SKM-1 (cell line): ENCODE measurements around the gene NEUROD2.

Source experiments
- DNase-seq: peaks from one replicate; lab custom pipeline; 2025; ENCODE audit not compliant: unreplicated experiment; lab: John Stamatoyannopoulos, UW

Gene NEUROD2

DNA sequence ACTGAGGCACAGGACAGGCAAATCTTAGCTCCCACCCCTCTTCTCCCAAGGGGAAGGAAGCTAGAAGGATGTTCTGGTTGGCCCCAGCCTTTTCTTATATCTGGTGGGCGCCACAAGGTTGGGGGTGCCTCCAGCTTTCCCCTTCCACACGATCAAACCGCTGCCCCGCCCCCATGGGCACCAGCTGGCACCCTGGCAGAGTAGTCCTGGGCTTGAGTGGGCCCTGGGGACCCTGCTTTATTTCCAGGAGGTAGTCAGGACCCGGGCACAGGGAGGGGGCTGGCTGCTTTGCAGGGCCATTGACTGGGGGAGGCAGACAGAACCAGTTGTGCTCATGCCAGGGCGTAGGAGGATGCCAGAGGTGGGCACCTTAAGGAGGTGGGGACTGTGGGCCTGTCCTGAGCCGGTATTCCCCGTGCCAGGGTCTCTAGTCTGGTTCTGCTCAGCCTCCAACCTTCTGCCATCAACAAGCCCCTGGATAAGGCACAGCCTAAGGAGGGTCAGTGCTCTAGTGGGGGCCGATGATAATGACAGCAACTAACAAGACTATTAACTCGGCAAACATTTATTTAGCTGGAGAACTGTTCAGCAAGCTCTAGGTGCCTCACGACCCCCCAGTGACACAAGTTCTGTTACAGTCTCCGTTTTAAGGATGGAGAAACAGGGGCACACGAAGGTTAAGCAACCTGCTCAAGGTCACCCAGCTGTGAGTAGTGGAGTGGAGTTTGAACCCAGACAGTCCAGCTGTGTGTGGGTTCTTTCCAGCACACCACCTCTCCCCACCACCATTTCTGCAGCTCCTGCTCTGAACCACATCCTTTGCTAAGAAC is 11.5 kb upstream of the NEUROD2 start:
- no peak for DNase-seq

DNA sequence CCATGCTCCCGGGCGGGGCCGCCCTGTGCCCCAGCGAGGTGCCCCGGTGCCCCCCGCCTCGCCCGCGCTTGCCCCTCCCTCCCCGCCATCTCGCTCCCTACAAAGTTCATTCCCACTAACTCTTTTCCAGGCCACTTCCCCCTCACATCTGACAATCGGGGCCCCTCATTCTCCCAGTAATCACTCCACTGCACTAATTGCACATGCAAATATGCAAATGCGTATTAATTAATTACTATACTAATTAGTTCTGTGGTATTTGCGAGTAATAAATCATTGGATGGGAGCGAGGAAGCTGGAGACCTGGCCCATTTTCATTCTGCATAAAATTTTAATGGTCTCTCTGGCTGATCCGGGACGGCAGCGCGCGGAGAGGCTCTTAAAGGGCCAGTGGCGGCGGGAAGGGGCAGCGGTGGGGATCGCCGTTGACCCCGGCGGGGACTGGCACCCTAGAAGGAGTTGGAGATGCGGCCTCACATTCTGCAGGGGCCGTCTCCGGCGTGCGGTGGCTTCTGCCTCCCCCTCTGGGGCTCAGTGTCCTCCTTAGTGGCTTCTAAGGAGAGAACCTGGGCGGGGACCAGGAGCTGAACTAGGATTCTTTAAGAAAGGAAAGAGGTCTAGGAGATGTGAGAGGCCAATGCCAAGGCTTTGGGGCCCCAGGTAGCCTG is 10.7 kb upstream of the NEUROD2 start:
- no peak for DNase-seq

GRCh38 chr17:39617446-39618245 is 9.9 kb upstream of the NEUROD2 start:
- no peak for DNase-seq

DNA sequence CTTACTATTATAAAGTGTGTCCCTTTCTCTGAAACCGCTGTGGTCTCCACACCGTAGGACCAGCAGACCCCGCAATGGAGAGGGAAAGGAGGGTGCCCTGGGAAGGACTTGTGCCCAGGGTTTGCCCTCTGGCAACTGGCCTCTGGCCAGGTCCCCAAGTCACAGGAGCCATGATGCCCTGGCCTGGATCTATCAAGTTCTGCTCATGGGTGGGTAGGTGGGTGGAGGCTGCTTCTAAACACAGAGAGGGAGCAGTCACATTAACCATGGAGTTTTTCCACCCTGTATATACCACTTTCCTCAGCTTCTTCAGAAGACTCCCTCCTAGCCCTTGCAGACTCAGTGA is 9.4 kb upstream of the NEUROD2 start:
- DNase-seq, result no peak

DNA sequence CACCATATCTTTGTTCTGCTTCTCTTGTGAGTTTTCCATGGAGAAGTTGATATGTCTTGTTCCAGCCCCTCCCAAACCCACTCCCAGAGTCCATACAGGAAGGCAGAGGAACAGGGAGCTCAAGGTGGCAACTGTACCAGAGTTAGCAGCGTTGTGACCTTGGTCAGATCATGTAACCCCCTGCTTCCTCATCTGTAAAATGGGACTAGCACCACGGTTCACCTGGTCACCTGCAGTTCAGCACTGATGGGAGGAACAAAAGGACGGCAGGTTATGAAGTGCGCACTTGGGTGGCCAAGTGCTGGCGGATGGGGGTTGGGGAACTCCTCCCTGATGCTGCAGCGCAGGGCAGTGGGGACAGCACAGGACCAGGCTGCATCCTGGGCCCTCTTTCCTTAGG is 7.7 kb upstream of the NEUROD2 start:
- no peak for DNase-seq

GRCh38 chr17:39614545-39615157 is 6.9 kb upstream of the NEUROD2 start:
- DNase-seq, result no peak

DNA sequence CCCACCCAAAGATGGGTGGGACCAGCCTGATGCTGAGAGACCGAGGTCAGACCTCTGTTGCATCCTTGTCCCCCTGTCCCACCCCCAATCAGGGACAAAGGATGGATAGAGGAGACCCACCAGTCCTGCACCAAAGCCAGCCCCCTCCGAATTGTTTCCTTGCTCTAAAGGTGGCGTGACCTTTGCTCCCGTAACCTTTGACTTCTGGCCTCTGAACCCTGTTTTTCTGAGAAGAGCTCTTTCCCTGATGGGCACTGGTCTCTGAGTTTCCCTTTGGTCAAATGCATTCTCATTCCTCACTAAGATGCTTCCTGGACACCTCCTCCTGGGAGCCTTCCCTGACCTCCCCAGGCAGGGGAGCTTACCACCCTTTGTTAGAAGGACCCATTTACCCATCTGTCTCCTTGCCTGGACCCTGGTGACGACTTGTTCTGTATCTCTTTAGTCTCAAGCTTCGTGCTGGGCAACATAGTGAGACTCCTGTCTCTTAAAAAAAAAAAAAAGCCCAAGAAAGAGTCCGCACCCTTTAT is 5.3 kb upstream of the NEUROD2 start:
- DNase-seq, result no peak

DNA sequence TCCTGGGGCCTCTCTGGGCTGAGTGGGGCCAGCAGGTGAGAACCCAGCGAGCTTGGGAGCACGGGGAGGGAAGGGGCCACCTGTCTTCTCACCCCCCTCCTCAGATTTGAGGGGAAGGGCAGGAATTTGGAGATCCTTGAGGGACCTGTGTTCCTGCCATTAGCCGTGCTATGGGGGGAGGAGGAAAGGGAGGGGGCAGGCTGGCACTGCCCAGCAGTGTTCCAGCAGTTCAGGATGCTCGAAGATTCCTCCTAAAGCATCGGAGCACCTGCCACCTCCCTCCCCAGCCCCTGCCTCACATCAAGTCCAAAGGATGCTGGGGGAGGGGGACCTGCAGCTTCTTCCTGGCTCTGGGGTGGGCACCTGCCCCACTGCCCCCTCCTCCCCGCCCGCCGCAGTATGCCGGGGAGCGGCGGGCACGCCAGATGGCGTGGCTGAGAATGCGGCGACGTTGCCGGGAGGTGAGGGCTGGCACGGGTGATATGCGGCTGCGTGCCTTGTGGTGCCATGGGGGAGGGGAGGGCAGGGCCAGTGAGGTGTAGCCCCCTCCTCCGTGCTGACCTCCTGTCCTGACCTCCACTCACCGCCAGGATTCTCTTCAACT is 4.7 kb upstream of the NEUROD2 start:
- DNase-seq, result no peak

DNA sequence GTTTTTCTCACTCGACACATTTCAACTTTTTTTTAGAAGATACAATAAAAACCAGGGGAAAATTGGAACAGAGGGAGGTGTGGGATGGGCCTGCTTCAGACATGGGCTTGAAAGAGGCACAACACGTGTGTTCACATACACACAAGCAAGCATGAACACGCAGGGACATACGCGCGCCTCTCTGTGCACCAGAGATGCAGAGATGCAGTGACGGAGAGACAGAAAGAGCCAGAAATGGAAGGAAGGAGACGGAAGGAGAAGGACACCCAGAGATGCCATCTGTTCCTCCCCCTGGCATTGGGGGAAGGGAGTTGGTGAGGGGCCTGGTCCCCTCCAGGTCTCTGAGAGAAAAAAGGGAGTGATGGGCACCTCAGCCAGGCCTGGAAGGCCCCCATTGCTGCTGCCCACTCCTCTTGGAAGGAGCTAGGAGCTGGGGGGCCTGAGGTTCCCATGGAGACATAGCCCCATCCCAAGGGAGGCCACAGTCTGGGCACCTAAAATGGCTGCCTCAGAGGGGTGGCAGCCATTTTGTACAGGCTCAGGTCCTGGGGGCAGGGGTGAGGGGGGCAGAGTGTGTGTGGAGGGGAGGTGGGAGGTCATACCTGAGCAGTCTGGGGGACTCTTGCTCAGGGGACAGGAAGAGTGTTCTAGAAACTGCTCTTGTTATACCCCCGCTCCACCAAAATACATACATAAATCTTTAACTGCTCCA is 3.8 kb upstream of the NEUROD2 start:
- DNase-seq, result no peak

- DNase-seq, result no peak
Measured at GRCh38 chr17:39609416-39610025, 1.8 kb upstream of the NEUROD2 start.

GRCh38 chr17:39608142-39608981 is 642 bp upstream of the NEUROD2 start:
- DNase-seq, result no peak

DNA sequence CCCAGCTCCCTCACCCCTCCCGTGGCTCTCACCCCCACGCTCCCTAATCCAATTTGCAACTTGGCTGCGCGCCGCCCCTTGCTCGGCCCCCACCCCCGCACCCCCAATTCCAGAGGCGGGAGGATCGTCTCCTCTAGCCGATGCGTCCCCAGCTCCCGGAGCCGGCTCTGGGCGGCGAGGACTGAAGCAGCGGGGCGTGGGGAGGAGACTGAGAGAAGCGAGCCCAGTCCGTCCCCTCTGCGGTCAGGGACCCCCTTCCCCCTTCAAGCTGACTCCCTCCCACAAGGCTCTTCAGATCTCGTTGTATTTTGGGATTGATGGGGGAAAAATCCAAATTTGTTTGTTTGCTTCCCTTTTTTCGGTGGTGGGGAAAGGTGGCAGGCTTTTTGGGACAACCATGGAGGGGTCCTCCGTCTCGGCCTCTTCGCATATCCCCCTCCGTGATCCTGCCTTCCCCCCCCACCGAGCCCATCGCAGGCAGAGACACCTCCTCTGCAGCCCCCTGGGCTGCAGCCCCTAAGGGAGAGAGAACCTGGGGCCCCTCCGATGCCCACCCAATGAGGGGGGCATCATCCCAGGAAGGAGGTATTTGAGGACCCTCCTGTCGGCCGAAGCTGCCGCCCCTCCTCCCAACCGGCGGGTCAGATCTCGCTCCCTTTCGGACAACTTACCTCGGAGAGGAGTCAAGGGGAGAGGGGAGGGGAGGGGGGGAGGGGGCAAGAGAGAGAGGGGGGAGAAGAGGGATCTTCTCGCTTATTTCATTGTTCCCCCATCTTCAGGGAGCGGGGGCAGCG is 466 bp downstream of the NEUROD2 start:
- DNase-seq, result no peak

GRCh38 chr17:39606434-39607056 is 1.2 kb downstream of the NEUROD2 start:
- no peak for DNase-seq

DNA sequence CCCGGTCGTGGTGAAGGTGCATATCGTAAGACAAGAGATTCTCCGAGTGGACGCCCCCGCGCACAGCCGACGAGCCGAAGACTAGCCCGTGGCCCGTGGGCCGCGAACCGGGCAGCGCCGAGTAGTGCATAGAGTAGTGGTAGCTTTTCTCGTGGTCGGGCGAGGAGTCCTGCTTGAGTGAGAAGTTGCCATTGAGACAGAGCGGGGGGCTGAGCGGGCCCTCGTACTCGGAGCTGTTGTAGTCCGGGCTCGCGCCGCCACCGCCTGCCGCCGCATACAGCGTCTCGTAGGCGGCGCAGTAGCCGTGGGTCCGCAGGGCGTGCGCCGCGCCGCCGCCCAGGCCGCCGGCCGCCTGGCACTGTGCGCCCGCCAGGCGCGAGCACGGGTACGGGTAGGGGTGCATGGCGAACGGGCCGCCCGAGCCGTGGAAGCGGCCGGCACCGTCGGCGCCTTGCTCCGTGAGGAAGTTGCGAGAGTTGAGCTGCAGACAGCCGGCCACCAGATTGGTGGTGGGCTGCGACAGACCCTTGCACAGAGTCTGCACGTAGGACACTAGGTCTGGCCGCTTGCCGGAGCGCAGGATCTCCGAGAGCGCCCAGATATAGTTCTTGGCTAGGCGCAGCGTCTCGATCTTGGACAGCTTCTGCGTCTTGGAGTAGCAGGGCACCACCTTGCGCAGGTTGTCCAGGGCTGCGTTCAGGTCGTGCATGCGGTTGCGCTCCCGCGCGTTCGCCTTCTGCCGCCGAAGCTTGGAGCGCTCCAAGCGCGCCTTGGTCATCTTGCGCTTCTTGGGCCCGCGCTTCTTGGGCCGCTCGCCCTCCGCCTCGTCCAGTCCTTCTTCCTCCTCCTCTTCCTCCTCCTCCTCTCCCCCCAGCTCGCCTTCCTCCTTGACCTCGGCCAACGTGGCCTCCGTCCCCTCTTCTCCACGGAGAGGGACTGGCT is 2.0 kb downstream of the NEUROD2 start:
- no peak for DNase-seq

DNA sequence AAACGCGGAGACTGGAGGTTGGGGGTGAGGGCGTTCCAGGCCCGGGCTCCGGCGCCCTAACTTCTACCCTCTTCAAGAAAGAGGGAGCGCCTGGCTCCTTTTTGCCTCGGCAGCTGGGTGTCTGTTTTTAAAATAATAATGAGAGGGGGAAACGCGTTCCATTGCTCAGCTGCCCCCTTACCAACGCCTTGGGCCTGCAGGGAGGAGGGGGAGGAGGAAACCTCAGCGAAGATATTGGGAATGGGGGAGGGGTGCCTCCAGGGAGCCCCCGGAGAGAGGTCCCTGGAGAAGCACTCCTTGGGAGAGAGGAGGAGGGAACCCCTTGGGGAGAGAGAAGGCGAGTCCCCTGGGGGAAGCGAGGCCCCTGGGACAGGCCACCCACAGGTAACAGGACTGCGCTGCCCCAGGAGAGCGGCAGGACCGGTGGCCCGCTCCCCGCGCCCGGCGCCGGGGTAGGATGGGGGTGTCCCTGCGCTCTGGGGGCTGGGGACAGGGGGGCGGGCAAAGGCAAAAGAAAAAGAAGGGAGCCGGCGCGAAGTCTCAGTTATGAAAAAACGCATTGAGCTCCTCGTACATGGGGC is 2.7 kb downstream of the NEUROD2 start:
- DNase-seq, result no peak
